GM23338 (cell line): ENCODE measurements around the gene WBP4. TPM values are rescaled to one million over a fixed set of nuclear protein-coding genes. Genes with fewer than 3 reads are reported as not detected.

Source experiments
- ATAC-seq: fragments of 200-7000 bp; cut with Tn5 transposase; 3 replicates; pipeline ENCODE4 v1.9.1; 2020
- DNase-seq: peaks from one replicate; pipeline ENCODE4 v3.0.0-alpha.2; 2015; ENCODE audit warnings: low spot score
- H2AFZ ChIP-seq: fragments of 200-600 bp; sonication (generic); 2 replicates; pipeline ENCODE4 v1.8.0; 2016; ENCODE audit warnings: antibody characterized with exemption, mild to moderate bottlenecking, moderate library complexity
- H3F3A ChIP-seq: fragments of 200-600 bp; sonication (generic); replicated peaks from 2 replicates; pipeline ENCODE4 v1.8.0; 2017; ENCODE audit warnings: antibody characterized with exemption, mixed run types, low read depth
- H3K27ac ChIP-seq: fragments of 200-600 bp; sonication (generic); 2 replicates; pipeline ENCODE4 v1.6.1; 2016; ENCODE audit warnings: low read depth
- H3K27me3 ChIP-seq: fragments of 200-600 bp; sonication (generic); 2 replicates; pipeline ENCODE4 v1.8.0; 2016; ENCODE audit warnings: mild to moderate bottlenecking, mixed run types, moderate library complexity; ENCODE audit not compliant: insufficient read depth
- H3K36me3 ChIP-seq: fragments of 200-600 bp; sonication (generic); 2 replicates; pipeline ENCODE4 v1.8.0; 2016; ENCODE audit warnings: mild to moderate bottlenecking; ENCODE audit not compliant: insufficient read depth
- H3K4me1 ChIP-seq: fragments of 200-600 bp; sonication (generic); 2 replicates; pipeline ENCODE4 v1.8.0; 2016; ENCODE audit warnings: mild to moderate bottlenecking, moderate library complexity; ENCODE audit not compliant: insufficient read depth
- H3K4me2 ChIP-seq: fragments of 200-600 bp; sonication (generic); 2 replicates; pipeline ENCODE4 v1.7.1; 2017; ENCODE audit warnings: mixed run types
- H3K4me3 ChIP-seq: fragments of 200-600 bp; sonication (generic); 2 replicates; pipeline ENCODE4 v1.6.1; 2016; ENCODE audit warnings: mixed run types
- H3K79me2 ChIP-seq: fragments of 200-600 bp; sonication (generic); replicated peaks from 2 replicates; pipeline ENCODE4 v1.8.0; 2017; ENCODE audit warnings: mild to moderate bottlenecking; ENCODE audit not compliant: insufficient read depth
- H3K9me2 ChIP-seq: fragments of 200-600 bp; sonication (generic); 2 replicates; pipeline ENCODE4 v1.8.0; 2017; ENCODE audit not compliant: insufficient read depth
- H4K20me1 ChIP-seq: fragments of 200-600 bp; sonication (generic); replicated peaks from 2 replicates; pipeline ENCODE4 v1.8.0; 2017; ENCODE audit warnings: mild to moderate bottlenecking; ENCODE audit not compliant: insufficient read depth
- H3K27ac Mint-ChIP-seq: 2 replicates; pipeline ENCODE4 v1.8.0; 2020; ENCODE audit warnings: inconsistent platforms, mild to moderate bottlenecking, moderate library complexity, mixed read lengths
- H3K27me3 Mint-ChIP-seq: 3 replicates; pipeline ENCODE4 v1.8.0; 2022; ENCODE audit warnings: low read depth, mild to moderate bottlenecking, moderate library complexity, mixed read lengths, inconsistent platforms; ENCODE audit not compliant: insufficient read depth, poor library complexity
- H3K36me3 Mint-ChIP-seq: 3 replicates; pipeline ENCODE4 v1.8.0; 2021; ENCODE audit warnings: low read depth, mild to moderate bottlenecking, inconsistent platforms, moderate library complexity, mixed read lengths
- H3K4me1 Mint-ChIP-seq: 3 replicates; pipeline ENCODE4 v1.8.0; 2020; ENCODE audit warnings: mild to moderate bottlenecking, inconsistent platforms, mixed read lengths
- H3K4me3 Mint-ChIP-seq: 3 replicates; pipeline ENCODE4 v1.8.0; 2021; ENCODE audit warnings: moderate library complexity, mild to moderate bottlenecking, inconsistent platforms, mixed read lengths
- H3K9me3 Mint-ChIP-seq: 3 replicates; pipeline ENCODE4 v1.8.0; 2020; ENCODE audit warnings: moderate library complexity, mild to moderate bottlenecking, inconsistent platforms, mixed read lengths
- CREB1 ChIP-seq: fragments of 250-450 bp; sonication (Bioruptor Pico); IDR thresholded peaks from 2 replicates; pipeline ENCODE4 v1.5.0; 2020; ENCODE audit warnings: low read depth, mild to moderate bottlenecking, moderate library complexity
- CTCF ChIP-seq, 2 experiments: fragments of 200-600 bp in 1 of 2; sonication (generic) in 1 of 2; conservative IDR thresholded peaks; 2 replicates each; pipeline versions ENCODE4 v1.5.1 to v1.6.1; 2016 to 2017; ENCODE audit warnings: antibody characterized with exemption in 2 of 2, low read depth in 2 of 2, mild to moderate bottlenecking in 2 of 2, moderate library complexity in 1 of 2
- EZH2 ChIP-seq: fragments of 200-600 bp; sonication (generic); IDR thresholded peaks from one replicate; pipeline ENCODE4 v1.8.0; 2017; ENCODE audit warnings: antibody characterized with exemption, mild to moderate bottlenecking, low read depth; ENCODE audit not compliant: unreplicated experiment
- EZH2phosphoT487 ChIP-seq: fragments of 200-600 bp; sonication (generic); IDR thresholded peaks from one replicate; pipeline ENCODE4 v1.8.1; 2018; ENCODE audit warnings: antibody characterized with exemption; ENCODE audit not compliant: unreplicated experiment
- JUNB ChIP-seq: IDR thresholded peaks from one replicate; pipeline ENCODE4 v1.6.1; 2016; ENCODE audit warnings: antibody characterized with exemption; ENCODE audit not compliant: unreplicated experiment
- NANOG ChIP-seq: IDR thresholded peaks from 2 replicates; pipeline ENCODE4 v1.6.1; 2016; ENCODE audit warnings: antibody characterized with exemption, borderline replicate concordance
- POLR2AphosphoS5 ChIP-seq: IDR thresholded peaks from 2 replicates; pipeline ENCODE4 v1.6.1; 2016; ENCODE audit warnings: antibody characterized with exemption, low read depth
- REST ChIP-seq: IDR thresholded peaks from one replicate; pipeline ENCODE4 v1.6.1; 2018; ENCODE audit warnings: antibody characterized with exemption; ENCODE audit not compliant: unreplicated experiment
- STAT1 ChIP-seq: IDR thresholded peaks from one replicate; pipeline ENCODE4 v1.6.1; 2016; ENCODE audit warnings: antibody characterized with exemption; ENCODE audit not compliant: unreplicated experiment
- ZNF114 ChIP-seq: fragments of 250-450 bp; sonication (Bioruptor Pico); IDR thresholded peaks from 2 replicates; pipeline ENCODE4 v1.5.0; 2020; ENCODE audit warnings: mild to moderate bottlenecking, moderate library complexity
- ZNF331 ChIP-seq: fragments of 250-450 bp; sonication (Bioruptor Pico); IDR thresholded peaks from 2 replicates; pipeline ENCODE4 v1.5.0; 2020; ENCODE audit warnings: low read depth, mild to moderate bottlenecking, moderate library complexity
- ZNF462 ChIP-seq: fragments of 250-450 bp; sonication (Bioruptor Pico); IDR thresholded peaks from 2 replicates; pipeline ENCODE4 v1.5.0; 2020; ENCODE audit warnings: mild to moderate bottlenecking, moderate library complexity
- polyA plus RNA-seq: library from polyadenylated mRNA; unstranded; fragments of >200 nt; fragmentation: Nextera tagmentation; extraction: Ambion mirVana; gene quantifications from 2 replicates; pipeline ENCODE4 v1.2.1, GENCODE V29; 2016
- total RNA-seq: library from RNA; depleted of rRNA; stranded (reverse); fragments of >200 nt; shearing (Covaris generic); gene quantifications from 2 replicates; pipeline ENCODE4 v1.2.3, GENCODE V29; 2014
- TF ChIP-seq, protein P1 (sequence below): IDR thresholded peaks from 2 replicates; pipeline ENCODE4 v1.6.1; 2016; ENCODE audit warnings: antibody characterized with exemption

The WBP4 gene
- total and polyA plus RNA-seq, 2 experiments from 2014 or later, result 7.6 to 33.8 TPM

- H3K27ac Mint-ChIP-seq, result peak overlapping the region; percentile 20; the same call in 1 of the 2 replicates
These were observed 2.8 kb upstream of the WBP4 start for GRCh38 chr13:41058295-41059070.

More at GRCh38 chr13:41058295-41059070, 2.8 kb upstream of the WBP4 start:
- H3K27me3 ChIP-seq, result no peaks in the 10 kb centered on the region
- no peak overlapping the region for H3K27ac ChIP-seq
- no peaks in the 10 kb centered on the region; the same call in 1 of the 2 replicates for H3F3A ChIP-seq
- H3K9me2 ChIP-seq, result no peaks in the 10 kb centered on the region
- H3K36me3 Mint-ChIP-seq, result no peaks in the 10 kb centered on the region; the same call in 2 of the 3 replicates
- H3K79me2 ChIP-seq, result peaks cover 48% of the 10 kb centered on the region
- H3K4me1 ChIP-seq, result peaks cover 16% of the 10 kb centered on the region
- H3K27me3 Mint-ChIP-seq, result peaks cover 17% of the 10 kb centered on the region
- H4K20me1 ChIP-seq, result peaks cover 2% of the 10 kb centered on the region
- H3K9me3 Mint-ChIP-seq, result peaks cover 5% of the 10 kb centered on the region; the same call in 2 of the 3 replicates
- no peak overlapping the region for H2AFZ ChIP-seq
- ATAC-seq, result no peak
- peak overlapping the region; percentile 84 for H3K4me2 ChIP-seq
- H3K4me3 Mint-ChIP-seq, result peak overlapping the region; percentile 99
- H3K4me1 Mint-ChIP-seq, result peaks cover 27% of the 10 kb centered on the region
- H3K4me3 ChIP-seq, result peak overlapping the region; percentile 83
- no peaks in the 10 kb centered on the region for H3K36me3 ChIP-seq
- no peak for DNase-seq
- TF ChIP-seq EZH2phosphoT487, result no peak
- no peak for TF ChIP-seq POLR2AphosphoS5
- no peak for TF ChIP-seq ZNF114
- no peak for TF ChIP-seq CTCF (conservative IDR thresholded peaks at IDR 0.05; ENCODE audit: low read depth in 2 of 2)
- no peak for TF ChIP-seq JUNB
- TF ChIP-seq REST, result no peak
- TF ChIP-seq CREB1 (CRISPR knock-in tag), result no peak
- TF ChIP-seq EZH2, result no peak
- no peak for TF ChIP-seq STAT1
- TF ChIP-seq NANOG, result no peak
- no peak for TF ChIP-seq ZNF462 (CRISPR knock-in tag)
- TF ChIP-seq, protein P1, sequence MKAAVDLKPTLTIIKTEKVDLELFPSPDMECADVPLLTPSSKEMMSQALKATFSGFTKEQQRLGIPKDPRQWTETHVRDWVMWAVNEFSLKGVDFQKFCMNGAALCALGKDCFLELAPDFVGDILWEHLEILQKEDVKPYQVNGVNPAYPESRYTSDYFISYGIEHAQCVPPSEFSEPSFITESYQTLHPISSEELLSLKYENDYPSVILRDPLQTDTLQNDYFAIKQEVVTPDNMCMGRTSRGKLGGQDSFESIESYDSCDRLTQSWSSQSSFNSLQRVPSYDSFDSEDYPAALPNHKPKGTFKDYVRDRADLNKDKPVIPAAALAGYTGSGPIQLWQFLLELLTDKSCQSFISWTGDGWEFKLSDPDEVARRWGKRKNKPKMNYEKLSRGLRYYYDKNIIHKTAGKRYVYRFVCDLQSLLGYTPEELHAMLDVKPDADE, result no peak
- TF ChIP-seq ZNF331 (CRISPR knock-in tag), result no peak
